Keratinocyte (primary cell): ENCODE data around the gene COX8A. TPM values are rescaled to one million over a fixed set of nuclear protein-coding genes. Genes with fewer than 3 reads are reported as not detected.
"Not testable (repeated sequence)": the region's sequence is repeated elsewhere in the genome, so short reads cannot be mapped to it uniquely, and the experiment has no call there.

Experiments used
- DNase-seq: peaks from one replicate; pipeline ENCODE4 v3.0.0-alpha.2; 2011; ENCODE audit warnings: low read depth, missing footprints, low spot score
- FAIRE-seq: peaks from 2 replicates; lab custom pipeline; 2011; peaks lifted over from hg19 to GRCh38; lab: Jason Lieb, UNC
- H2AFZ ChIP-seq: 2 replicates; pipeline ENCODE4 v1.6.0; 2012; ENCODE audit warnings: low read length, control low read depth, inconsistent platforms; ENCODE audit not compliant: control insufficient read depth
- H3K27ac ChIP-seq: 2 replicates; pipeline ENCODE4 v1.5.1; 2011; ENCODE audit warnings: low read length; ENCODE audit not compliant: control insufficient read depth, insufficient read depth
- H3K27me3 ChIP-seq: 3 replicates; pipeline ENCODE4 v1.6.0; 2011; ENCODE audit warnings: low read length; ENCODE audit not compliant: control insufficient read depth, insufficient read depth; ENCODE audit errors: extremely low read depth
- H3K36me3 ChIP-seq, 2 experiments: 2 replicates in 1 of 2; 3 replicates in 1 of 2; pipeline ENCODE4 v1.5.1; 2011; ENCODE audit warnings: low read length in 2 of 2, mild to moderate bottlenecking in 1 of 2; ENCODE audit not compliant: control insufficient read depth in 2 of 2, insufficient read depth in 2 of 2; ENCODE audit errors: extremely low read depth in 1 of 2
- H3K4me1 ChIP-seq: 3 replicates; pipeline ENCODE4 v1.5.1; 2011; ENCODE audit warnings: low read length; ENCODE audit not compliant: control insufficient read depth, insufficient read depth; ENCODE audit errors: extremely low read depth
- H3K4me2 ChIP-seq: 3 replicates; pipeline ENCODE4 v1.6.0; 2011; ENCODE audit warnings: low read depth, low read length; ENCODE audit not compliant: control insufficient read depth, insufficient read depth; ENCODE audit errors: extremely low read depth
- H3K4me3 ChIP-seq, 3 experiments: fragments of 200-600 bp in 1 of 3; sonication (generic) in 1 of 3; 2 replicates in 2 of 3; 3 replicates in 1 of 3; pipeline ENCODE4 v1.5.1; 2011 to 2016; ENCODE audit warnings: low read length in 3 of 3, mild to moderate bottlenecking in 3 of 3, control low read depth in 2 of 3, inconsistent platforms in 1 of 3, low read depth in 1 of 3, mixed read lengths in 1 of 3, mixed run types in 1 of 3, moderate library complexity in 1 of 3; ENCODE audit not compliant: control insufficient read depth in 2 of 3, insufficient read depth in 2 of 3; ENCODE audit errors: extremely low read depth in 1 of 3
- H3K79me2 ChIP-seq: 2 replicates; pipeline ENCODE4 v1.6.0; 2012; ENCODE audit warnings: low read length; ENCODE audit not compliant: control insufficient read depth, insufficient read depth
- H3K9ac ChIP-seq: 3 replicates; pipeline ENCODE4 v1.6.0; 2011; ENCODE audit warnings: low read length; ENCODE audit not compliant: control insufficient read depth, insufficient read depth; ENCODE audit errors: extremely low read depth
- H3K9me1 ChIP-seq: 3 replicates; pipeline ENCODE4 v1.6.0; 2011; ENCODE audit warnings: low read length; ENCODE audit not compliant: control insufficient read depth, insufficient read depth; ENCODE audit errors: extremely low read depth
- H3K9me3 ChIP-seq: 2 replicates; pipeline ENCODE4 v1.5.1; 2012; ENCODE audit warnings: low read depth, low read length; ENCODE audit not compliant: control insufficient read depth
- H4K20me1 ChIP-seq: 3 replicates; pipeline ENCODE4 v1.6.0; 2011; ENCODE audit warnings: low read length; ENCODE audit not compliant: control insufficient read depth, insufficient read depth; ENCODE audit errors: extremely low read depth
- CTCF ChIP-seq, 3 experiments: IDR thresholded peaks in 1 of 3; conservative IDR thresholded peaks in 1 of 3; optimal IDR thresholded peaks in 1 of 3; 2 replicates in 2 of 3; 3 replicates in 1 of 3; pipeline versions ENCODE3 to v1.5.1; 2011; ENCODE audit warnings: low read length in 3 of 3, mild to moderate bottlenecking in 3 of 3, moderate library complexity in 2 of 3, control low read depth in 1 of 3, inconsistent platforms in 1 of 3; ENCODE audit not compliant: insufficient read depth in 2 of 3; ENCODE audit errors: extremely low read depth in 1 of 3
- EZH2 ChIP-seq: IDR thresholded peaks from one replicate; pipeline ENCODE4 v1.6.1; 2012; ENCODE audit warnings: inconsistent platforms, mild to moderate bottlenecking, low read length, moderate library complexity
- dilution Hi-C: fragments of 300-500 bp; cut with MboI; formaldehyde crosslinking; loops from one replicate; pipeline ENCODE4 v1.7.0; 2020; ENCODE audit warnings: low sequenced_read_pairs; ENCODE audit not compliant: extremely low pct_ligation_motif_present
- polyA plus RNA-seq, 5 experiments: library from polyadenylated mRNA; depleted of rRNA in 3 of 5; stranded (reverse) in 3 of 5; stranded (forward) in 1 of 5; unstranded in 1 of 5; fragments of >200 nt; gene quantifications; 1 replicate in 1 of 5; 2 replicates in 3 of 5; 3 replicates in 1 of 5; pipeline versions ENCODE4 v1.2.1 to v1.2.3, GENCODE V29; 2011 to 2012; ENCODE audit warnings: missing spikeins in 2 of 5, low read depth in 1 of 5, low replicate concordance in 1 of 5

The COX8A gene
- polyA plus RNA-seq, 1 donor (not counting 4 experiments of a cell fraction or from before 2014, with no cell fraction given): 159 TPM

GRCh38 chr11:63961608-63962412 is 12.6 kb upstream of the COX8A start:
- Histone ChIP-seq H3K9me3 (no peaks in the 10 kb centered on the region), H3K9ac (no peak overlapping the region), H3K27me3 (no peaks in the 10 kb centered on the region), H4K20me1 (no peaks in the 10 kb centered on the region), H2AFZ (peak overlapping the region; percentile 15), H3K4me1 (peaks cover 17% of the 10 kb centered on the region), H3K79me2 (no peaks in the 10 kb centered on the region), H3K27ac (no peak overlapping the region), H3K4me2 (peak overlapping the region; percentile 56), H3K36me3 (no peaks in the 10 kb centered on the region), H3K9me1 (peaks cover 2% of the 10 kb centered on the region), H3K4me3 (no peak overlapping the region)
- peak; percentile 55 for FAIRE-seq
- dilution Hi-C loops: no loop called here
- peak; percentile 62 for DNase-seq
- TF ChIP-seq CTCF (optimal IDR thresholded peaks at IDR 0.05 in 1 of 3, IDR thresholded peaks at IDR 0.05 in 1 of 3, conservative IDR thresholded peaks at IDR 0.05 in 1 of 3; ENCODE audit: extremely low read depth in 1 of 3, insufficient read depth in 2 of 3, low read length in 3 of 3) (no peak), EZH2 (no peak)

DNA sequence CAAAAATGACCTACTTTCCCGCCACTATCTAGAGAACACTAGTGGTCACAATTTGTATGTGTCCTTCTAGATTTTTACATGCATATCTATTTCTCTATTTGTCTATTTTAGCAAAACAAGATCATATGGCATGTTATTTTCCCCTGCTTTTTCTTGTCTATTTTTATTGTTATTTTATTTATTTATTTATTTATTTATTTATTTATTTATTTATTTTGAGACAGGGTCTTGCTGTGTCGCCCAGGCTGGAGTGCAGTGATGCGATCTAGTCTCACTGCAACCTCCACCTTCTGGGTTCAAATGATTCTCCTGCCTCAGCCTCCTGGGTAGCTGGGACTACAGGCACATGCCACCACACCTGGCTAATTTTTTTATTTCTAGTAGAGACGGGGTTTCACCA is 10.5 kb upstream of the COX8A start:
- H4K20me1 ChIP-seq, H3K79me2 ChIP-seq, H3K9ac ChIP-seq, H3K27me3 ChIP-seq, H3K27ac ChIP-seq, H3K9me1 ChIP-seq, H2AFZ ChIP-seq, FAIRE-seq, DNase-seq, H3K9me3 ChIP-seq, H3K4me2 ChIP-seq, H3K4me3 ChIP-seq, H3K36me3 ChIP-seq, dilution Hi-C loops: not testable (repeated sequence)
- H3K4me1 ChIP-seq: peaks cover 17% of the 10 kb centered on the region
